ENCODE results near the gene SALL3.

The SALL3 gene

DNA sequence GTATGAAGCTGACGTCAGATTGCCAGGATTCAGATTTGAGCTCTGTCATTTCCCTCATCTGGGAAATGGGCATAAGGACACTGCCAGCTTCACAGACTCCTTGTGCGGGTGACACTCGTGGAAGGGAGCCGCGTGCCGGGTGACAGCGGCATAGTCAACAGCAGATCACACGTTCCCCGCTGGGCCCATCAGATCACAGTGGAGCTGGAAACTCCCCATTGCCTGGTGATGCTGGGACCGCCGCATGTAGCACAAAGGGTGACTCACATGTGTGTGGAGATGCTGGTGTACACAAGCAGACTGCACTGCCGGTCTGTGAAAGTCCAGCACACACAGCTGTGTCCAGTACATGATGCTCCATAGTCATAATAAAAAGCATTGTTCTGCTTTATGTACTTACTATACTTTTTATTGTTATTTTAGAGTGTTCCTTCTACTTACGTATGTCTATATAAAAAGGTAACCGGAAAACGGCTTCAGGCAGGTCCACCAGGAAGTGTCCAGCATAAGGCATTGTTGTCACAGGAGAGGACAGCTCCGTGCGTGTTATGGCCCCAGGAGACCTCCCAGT lies 31.8 kb downstream of the SALL3 start:
- Histone ChIP-seq H3K27ac (replicated peaks) (no peak overlapping the region), H3K4me3 (replicated peaks; ENCODE audit: insufficient read depth, low read length) (no peak overlapping the region), H3K27me3 (ENCODE audit: insufficient read depth, poor library complexity, severe bottlenecking) (peaks cover 7% of the 10 kb centered on the region)
- no peak for DNase-seq (ENCODE audit: low read depth in 1 of 2, low spot score in 1 of 2)
- no peak for TF ChIP-seq SPI1 (IDR thresholded peaks at IDR 0.05; ENCODE audit: borderline replicate concordance, low read depth)
- TF ChIP-seq, protein P1, sequence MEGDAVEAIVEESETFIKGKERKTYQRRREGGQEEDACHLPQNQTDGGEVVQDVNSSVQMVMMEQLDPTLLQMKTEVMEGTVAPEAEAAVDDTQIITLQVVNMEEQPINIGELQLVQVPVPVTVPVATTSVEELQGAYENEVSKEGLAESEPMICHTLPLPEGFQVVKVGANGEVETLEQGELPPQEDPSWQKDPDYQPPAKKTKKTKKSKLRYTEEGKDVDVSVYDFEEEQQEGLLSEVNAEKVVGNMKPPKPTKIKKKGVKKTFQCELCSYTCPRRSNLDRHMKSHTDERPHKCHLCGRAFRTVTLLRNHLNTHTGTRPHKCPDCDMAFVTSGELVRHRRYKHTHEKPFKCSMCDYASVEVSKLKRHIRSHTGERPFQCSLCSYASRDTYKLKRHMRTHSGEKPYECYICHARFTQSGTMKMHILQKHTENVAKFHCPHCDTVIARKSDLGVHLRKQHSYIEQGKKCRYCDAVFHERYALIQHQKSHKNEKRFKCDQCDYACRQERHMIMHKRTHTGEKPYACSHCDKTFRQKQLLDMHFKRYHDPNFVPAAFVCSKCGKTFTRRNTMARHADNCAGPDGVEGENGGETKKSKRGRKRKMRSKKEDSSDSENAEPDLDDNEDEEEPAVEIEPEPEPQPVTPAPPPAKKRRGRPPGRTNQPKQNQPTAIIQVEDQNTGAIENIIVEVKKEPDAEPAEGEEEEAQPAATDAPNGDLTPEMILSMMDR (IDR thresholded peaks at IDR 0.05; ENCODE audit: insufficient read depth, low read length), result no peak
- TF ChIP-seq POLR2AphosphoS5 (IDR thresholded peaks at IDR 0.05; ENCODE audit: low read depth), result no peak
- TF ChIP-seq GABPA (IDR thresholded peaks at IDR 0.05; ENCODE audit: low read depth), result no peak
- TF ChIP-seq, protein P2, sequence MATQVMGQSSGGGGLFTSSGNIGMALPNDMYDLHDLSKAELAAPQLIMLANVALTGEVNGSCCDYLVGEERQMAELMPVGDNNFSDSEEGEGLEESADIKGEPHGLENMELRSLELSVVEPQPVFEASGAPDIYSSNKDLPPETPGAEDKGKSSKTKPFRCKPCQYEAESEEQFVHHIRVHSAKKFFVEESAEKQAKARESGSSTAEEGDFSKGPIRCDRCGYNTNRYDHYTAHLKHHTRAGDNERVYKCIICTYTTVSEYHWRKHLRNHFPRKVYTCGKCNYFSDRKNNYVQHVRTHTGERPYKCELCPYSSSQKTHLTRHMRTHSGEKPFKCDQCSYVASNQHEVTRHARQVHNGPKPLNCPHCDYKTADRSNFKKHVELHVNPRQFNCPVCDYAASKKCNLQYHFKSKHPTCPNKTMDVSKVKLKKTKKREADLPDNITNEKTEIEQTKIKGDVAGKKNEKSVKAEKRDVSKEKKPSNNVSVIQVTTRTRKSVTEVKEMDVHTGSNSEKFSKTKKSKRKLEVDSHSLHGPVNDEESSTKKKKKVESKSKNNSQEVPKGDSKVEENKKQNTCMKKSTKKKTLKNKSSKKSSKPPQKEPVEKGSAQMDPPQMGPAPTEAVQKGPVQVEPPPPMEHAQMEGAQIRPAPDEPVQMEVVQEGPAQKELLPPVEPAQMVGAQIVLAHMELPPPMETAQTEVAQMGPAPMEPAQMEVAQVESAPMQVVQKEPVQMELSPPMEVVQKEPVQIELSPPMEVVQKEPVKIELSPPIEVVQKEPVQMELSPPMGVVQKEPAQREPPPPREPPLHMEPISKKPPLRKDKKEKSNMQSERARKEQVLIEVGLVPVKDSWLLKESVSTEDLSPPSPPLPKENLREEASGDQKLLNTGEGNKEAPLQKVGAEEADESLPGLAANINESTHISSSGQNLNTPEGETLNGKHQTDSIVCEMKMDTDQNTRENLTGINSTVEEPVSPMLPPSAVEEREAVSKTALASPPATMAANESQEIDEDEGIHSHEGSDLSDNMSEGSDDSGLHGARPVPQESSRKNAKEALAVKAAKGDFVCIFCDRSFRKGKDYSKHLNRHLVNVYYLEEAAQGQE (IDR thresholded peaks at IDR 0.05; ENCODE audit: insufficient replicate concordance, low read depth), result no peak

DNA sequence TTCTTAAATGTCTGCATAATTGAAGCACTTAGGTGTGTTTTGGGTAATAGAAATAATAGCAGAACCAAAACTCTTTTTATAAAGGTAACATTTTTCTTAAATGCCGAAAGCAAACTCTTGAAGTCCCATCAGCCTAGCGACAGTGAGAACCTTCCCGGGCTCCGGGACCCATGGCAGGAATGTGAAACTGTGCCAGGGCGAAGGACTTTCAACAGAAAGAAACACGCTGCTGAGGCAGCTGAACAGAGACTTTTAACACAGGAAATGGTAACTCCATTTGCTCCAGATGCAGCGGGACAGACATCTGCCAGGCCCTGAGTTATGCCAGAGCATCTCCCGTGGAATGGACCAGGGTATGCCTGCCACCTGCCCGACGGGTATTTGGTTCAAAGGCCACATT lies 34.3 kb downstream of the SALL3 start:
- Histone ChIP-seq H3K4me3 (replicated peaks; ENCODE audit: insufficient read depth, low read length) (no peak overlapping the region), H3K27me3 (ENCODE audit: insufficient read depth, poor library complexity, severe bottlenecking) (peaks cover 9% of the 10 kb centered on the region), H3K27ac (replicated peaks) (no peak overlapping the region)
- TF ChIP-seq POLR2AphosphoS5 (IDR thresholded peaks at IDR 0.05; ENCODE audit: low read depth), result no peak
- TF ChIP-seq, protein P1 (IDR thresholded peaks at IDR 0.05; ENCODE audit: insufficient read depth, low read length), result no peak
- TF ChIP-seq, protein P2 (IDR thresholded peaks at IDR 0.05; ENCODE audit: insufficient replicate concordance, low read depth), result no peak
- DNase-seq (ENCODE audit: low read depth in 1 of 2, low spot score in 1 of 2), result no peak

DNA sequence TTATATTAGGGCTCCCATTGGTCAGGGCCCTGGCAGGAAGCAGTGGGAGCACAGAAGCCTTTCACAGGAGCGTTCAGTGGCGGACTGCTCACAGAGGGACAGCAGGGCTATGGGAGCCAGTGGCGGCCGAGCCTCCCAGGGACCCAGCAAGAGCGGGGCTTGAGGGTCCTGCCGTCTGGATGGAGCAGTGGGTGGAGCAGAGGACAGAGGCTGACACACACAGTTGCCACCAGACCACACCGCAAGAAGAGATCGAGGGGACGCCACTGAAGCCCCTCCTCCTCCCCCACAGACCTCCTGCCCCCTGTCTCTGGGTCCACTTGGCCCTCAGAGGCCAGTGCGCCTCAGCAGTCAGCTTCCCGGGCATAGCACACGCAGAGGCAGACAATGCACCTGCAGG lies 39.3 kb downstream of the SALL3 start:
- Histone ChIP-seq H3K4me3 (replicated peaks; ENCODE audit: insufficient read depth, low read length) (no peak overlapping the region), H3K27me3 (ENCODE audit: insufficient read depth, poor library complexity, severe bottlenecking) (peaks cover 2% of the 10 kb centered on the region), H3K27ac (replicated peaks) (no peak overlapping the region)
- no peak for DNase-seq (ENCODE audit: low read depth in 1 of 2, low spot score in 1 of 2)
- TF ChIP-seq POLR2AphosphoS5 (IDR thresholded peaks at IDR 0.05; ENCODE audit: low read depth) (no peak), SPI1 (IDR thresholded peaks at IDR 0.05; ENCODE audit: borderline replicate concordance, low read depth) (no peak), GABPA (IDR thresholded peaks at IDR 0.05; ENCODE audit: low read depth) (no peak)
- TF ChIP-seq, protein P1 (IDR thresholded peaks at IDR 0.05; ENCODE audit: insufficient read depth, low read length), result no peak
- TF ChIP-seq, protein P2 (IDR thresholded peaks at IDR 0.05; ENCODE audit: insufficient replicate concordance, low read depth), result no peak

All from HL-60 (cell line).